22Rv1 (cell line): ENCODE data around the gene PCDHB11.
"Not testable (repeated sequence)": the region's sequence is repeated elsewhere in the genome, so short reads cannot be mapped to it uniquely, and the experiment has no call there.

Experiments used
- ZFX ChIP-seq: fragments of 450-650 bp; IDR thresholded peaks from 2 replicates; pipeline ENCODE4 v1.6.1; 2017; ENCODE audit warnings: antibody characterized with exemption, borderline replicate concordance
- TF ChIP-seq, protein P1 (sequence below): fragments of 450-650 bp; IDR thresholded peaks from 2 replicates; pipeline ENCODE4 v1.5.1; 2017; ENCODE audit warnings: mild to moderate bottlenecking

DNA sequence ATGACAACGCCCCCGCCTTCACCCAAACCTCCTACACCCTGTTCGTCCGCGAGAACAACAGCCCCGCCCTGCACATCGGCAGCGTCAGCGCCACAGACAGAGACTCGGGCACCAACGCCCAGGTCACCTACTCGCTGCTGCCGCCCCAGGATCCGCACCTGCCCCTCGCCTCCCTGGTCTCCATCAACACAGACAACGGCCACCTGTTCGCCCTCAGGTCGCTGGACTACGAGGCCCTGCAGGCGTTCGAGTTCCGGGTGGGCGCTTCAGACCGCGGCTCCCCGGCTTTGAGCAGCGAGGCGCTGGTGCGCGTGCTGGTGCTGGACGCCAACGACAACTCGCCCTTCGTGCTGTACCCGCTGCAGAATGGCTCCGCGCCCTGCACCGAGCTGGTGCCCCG, 20.1 kb upstream of the PCDHB11 start:
- TF ChIP-seq, protein P1, sequence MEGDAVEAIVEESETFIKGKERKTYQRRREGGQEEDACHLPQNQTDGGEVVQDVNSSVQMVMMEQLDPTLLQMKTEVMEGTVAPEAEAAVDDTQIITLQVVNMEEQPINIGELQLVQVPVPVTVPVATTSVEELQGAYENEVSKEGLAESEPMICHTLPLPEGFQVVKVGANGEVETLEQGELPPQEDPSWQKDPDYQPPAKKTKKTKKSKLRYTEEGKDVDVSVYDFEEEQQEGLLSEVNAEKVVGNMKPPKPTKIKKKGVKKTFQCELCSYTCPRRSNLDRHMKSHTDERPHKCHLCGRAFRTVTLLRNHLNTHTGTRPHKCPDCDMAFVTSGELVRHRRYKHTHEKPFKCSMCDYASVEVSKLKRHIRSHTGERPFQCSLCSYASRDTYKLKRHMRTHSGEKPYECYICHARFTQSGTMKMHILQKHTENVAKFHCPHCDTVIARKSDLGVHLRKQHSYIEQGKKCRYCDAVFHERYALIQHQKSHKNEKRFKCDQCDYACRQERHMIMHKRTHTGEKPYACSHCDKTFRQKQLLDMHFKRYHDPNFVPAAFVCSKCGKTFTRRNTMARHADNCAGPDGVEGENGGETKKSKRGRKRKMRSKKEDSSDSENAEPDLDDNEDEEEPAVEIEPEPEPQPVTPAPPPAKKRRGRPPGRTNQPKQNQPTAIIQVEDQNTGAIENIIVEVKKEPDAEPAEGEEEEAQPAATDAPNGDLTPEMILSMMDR = not testable (repeated sequence)
- TF ChIP-seq ZFX = not testable (repeated sequence)
